Measurements from ENCODE around the gene RAB36.

Gene RAB36

GRCh38 chr22:23117275-23117674 is 28.0 kb upstream of the RAB36 start:
- Histone ChIP-seq H3K9me3 (ENCODE audit: insufficient read depth, low read length, severe bottlenecking) (no peaks in the 10 kb centered on the region), H3K4me2 (ENCODE audit: insufficient read depth, low read length) (no peak overlapping the region), H3K27ac (ENCODE audit: low read length) (no peak overlapping the region), H2AFZ (ENCODE audit: low read depth, low read length) (no peak overlapping the region), H3K4me3 (ENCODE audit: low read depth in 1 of 2, low read length in 2 of 2) (no peak overlapping the region), H4K20me1 (ENCODE audit: insufficient read depth, low read length) (no peaks in the 10 kb centered on the region), H3K79me2 (ENCODE audit: insufficient read depth, low read length) (no peaks in the 10 kb centered on the region), H3K9ac (ENCODE audit: low read depth, low read length) (no peak overlapping the region), H3K36me3 (ENCODE audit: insufficient read depth, low read length) (no peaks in the 10 kb centered on the region), H3K27me3 (ENCODE audit: insufficient read depth, low read length, poor library complexity) (no peaks in the 10 kb centered on the region), H3K4me1 (ENCODE audit: insufficient read depth, low read length) (peaks cover 23% of the 10 kb centered on the region)
- TF ChIP-seq CTCF (IDR thresholded peaks at IDR 0.05; ENCODE audit: borderline replicate concordance, extremely low read depth, low read length, poor library complexity, severe bottlenecking) = no peak
- no peak for TF ChIP-seq EZH2 (IDR thresholded peaks at IDR 0.05; ENCODE audit: borderline replicate concordance, low read depth, low read length, severe bottlenecking)
- ATAC-seq (ENCODE audit: insufficient read depth, low read depth) (no peak), DNase-seq (no peak)

- no peak overlapping the region for H3K4me3 ChIP-seq (ENCODE audit: low read depth in 1 of 2, low read length in 2 of 2)
- peaks cover 15% of the 10 kb centered on the region for H3K4me1 ChIP-seq (ENCODE audit: insufficient read depth, low read length)
- no peaks in the 10 kb centered on the region for H3K36me3 ChIP-seq (ENCODE audit: insufficient read depth, low read length)
- H4K20me1 ChIP-seq (ENCODE audit: insufficient read depth, low read length) = no peaks in the 10 kb centered on the region
- no peaks in the 10 kb centered on the region for H3K79me2 ChIP-seq (ENCODE audit: insufficient read depth, low read length)
- no peak overlapping the region for H3K4me2 ChIP-seq (ENCODE audit: insufficient read depth, low read length)
- TF ChIP-seq EZH2 (IDR thresholded peaks at IDR 0.05; ENCODE audit: borderline replicate concordance, low read depth, low read length, severe bottlenecking) (no peak), CTCF (IDR thresholded peaks at IDR 0.05; ENCODE audit: borderline replicate concordance, extremely low read depth, low read length, poor library complexity, severe bottlenecking) (no peak)
- no peaks in the 10 kb centered on the region for H3K9me3 ChIP-seq (ENCODE audit: insufficient read depth, low read length, severe bottlenecking)
- no peak for DNase-seq
- H2AFZ ChIP-seq (ENCODE audit: low read depth, low read length) = no peak overlapping the region
- H3K27me3 ChIP-seq (ENCODE audit: insufficient read depth, low read length, poor library complexity) = no peaks in the 10 kb centered on the region
- H3K27ac ChIP-seq (ENCODE audit: low read length) = no peak overlapping the region
- H3K9ac ChIP-seq (ENCODE audit: low read depth, low read length) = no peak overlapping the region
- no peak for ATAC-seq (ENCODE audit: insufficient read depth, low read depth)
Observed at GRCh38 chr22:23117891-23118646, 27.2 kb upstream of the RAB36 start.

GRCh38 chr22:23118647-23119493 is 26.4 kb upstream of the RAB36 start:
- Histone ChIP-seq H3K27me3 (ENCODE audit: insufficient read depth, low read length, poor library complexity) (no peaks in the 10 kb centered on the region), H3K4me1 (ENCODE audit: insufficient read depth, low read length) (peaks cover 13% of the 10 kb centered on the region), H3K79me2 (ENCODE audit: insufficient read depth, low read length) (no peaks in the 10 kb centered on the region), H4K20me1 (ENCODE audit: insufficient read depth, low read length) (no peaks in the 10 kb centered on the region), H2AFZ (ENCODE audit: low read depth, low read length) (peak overlapping the region; percentile 66), H3K36me3 (ENCODE audit: insufficient read depth, low read length) (no peaks in the 10 kb centered on the region), H3K27ac (ENCODE audit: low read length) (peak overlapping the region; percentile 62), H3K9ac (ENCODE audit: low read depth, low read length) (no peak overlapping the region), H3K4me3 (ENCODE audit: low read depth in 1 of 2, low read length in 2 of 2) (no peak overlapping the region), H3K9me3 (ENCODE audit: insufficient read depth, low read length, severe bottlenecking) (no peaks in the 10 kb centered on the region), H3K4me2 (ENCODE audit: insufficient read depth, low read length) (no peak overlapping the region; the same call in 1 of the 2 replicates)
- no peak for ATAC-seq (ENCODE audit: insufficient read depth, low read depth)
- DNase-seq = no peak
- TF ChIP-seq EZH2 (IDR thresholded peaks at IDR 0.05; ENCODE audit: borderline replicate concordance, low read depth, low read length, severe bottlenecking) (no peak), CTCF (IDR thresholded peaks at IDR 0.05; ENCODE audit: borderline replicate concordance, extremely low read depth, low read length, poor library complexity, severe bottlenecking) (no peak)
